AG10803 (cell line): Measurements from ENCODE around the gene ZBTB20.
"Not testable (repeated sequence)": the region's sequence is repeated elsewhere in the genome, so short reads cannot be mapped to it uniquely, and the experiment has no call there.

ENCODE experiments used
- DNase-seq: peaks from one replicate; pipeline ENCODE4 v3.0.0; 2010; ENCODE audit warnings: low read depth
- H3K4me3 ChIP-seq: 2 replicates; pipeline ENCODE4 v1.5.1; 2011; ENCODE audit warnings: mild to moderate bottlenecking, low read length, control low read depth
- TF ChIP-seq, protein P1 (sequence below): conservative IDR thresholded peaks from 2 replicates; pipeline ENCODE4 v1.5.1; 2011; ENCODE audit warnings: mild to moderate bottlenecking, low read length, control low read depth, inconsistent platforms

Gene ZBTB20

DNA sequence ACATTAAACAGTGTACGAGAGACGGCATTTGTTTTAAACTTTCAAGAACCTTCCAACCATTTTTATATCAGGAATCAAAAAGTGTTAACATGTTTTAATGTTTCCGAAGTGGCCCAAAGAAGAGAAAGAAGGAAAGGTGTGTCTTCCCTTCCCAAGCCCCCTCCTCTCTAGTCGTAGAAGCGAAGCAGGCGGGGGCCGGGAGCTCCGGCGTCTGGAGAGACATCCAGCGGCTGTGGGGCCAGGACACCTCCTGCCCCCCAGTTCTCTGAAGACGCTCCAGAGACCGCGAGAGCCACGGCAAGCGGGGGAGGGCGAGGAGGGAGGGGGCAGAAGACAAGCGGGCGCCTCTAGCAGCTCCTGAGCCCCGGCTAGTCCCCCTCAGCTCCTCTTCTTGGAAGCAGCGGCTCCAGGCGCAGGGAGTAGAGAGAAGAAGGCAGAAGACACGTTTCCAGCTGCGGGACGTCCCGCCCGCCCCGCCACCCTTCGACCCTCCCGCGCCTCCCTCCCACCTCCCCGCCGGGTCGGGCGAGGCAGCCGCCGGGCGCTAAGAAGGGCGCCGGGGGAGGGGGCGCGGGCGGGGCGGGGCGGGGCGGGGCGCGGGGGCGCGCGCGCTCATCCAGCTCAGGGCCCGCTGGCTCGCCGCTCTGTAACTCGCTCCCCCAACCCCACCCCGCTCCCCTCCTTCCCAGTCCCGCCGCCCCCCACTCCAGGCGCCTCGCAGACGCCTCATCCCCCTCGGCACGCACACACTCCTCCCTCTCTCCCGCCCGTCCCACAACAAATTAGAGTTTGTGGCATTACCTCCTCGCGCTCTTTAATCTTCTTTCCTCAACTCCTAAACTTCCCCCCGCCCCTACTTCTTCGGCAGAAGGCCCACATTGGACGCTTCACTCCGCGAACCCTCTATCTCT, at the start of gene ZBTB20:
TSS of gene ZBTB20 (minus strand) at position 871 of the 911 bp plus-strand sequence.
- TF ChIP-seq, protein P1, sequence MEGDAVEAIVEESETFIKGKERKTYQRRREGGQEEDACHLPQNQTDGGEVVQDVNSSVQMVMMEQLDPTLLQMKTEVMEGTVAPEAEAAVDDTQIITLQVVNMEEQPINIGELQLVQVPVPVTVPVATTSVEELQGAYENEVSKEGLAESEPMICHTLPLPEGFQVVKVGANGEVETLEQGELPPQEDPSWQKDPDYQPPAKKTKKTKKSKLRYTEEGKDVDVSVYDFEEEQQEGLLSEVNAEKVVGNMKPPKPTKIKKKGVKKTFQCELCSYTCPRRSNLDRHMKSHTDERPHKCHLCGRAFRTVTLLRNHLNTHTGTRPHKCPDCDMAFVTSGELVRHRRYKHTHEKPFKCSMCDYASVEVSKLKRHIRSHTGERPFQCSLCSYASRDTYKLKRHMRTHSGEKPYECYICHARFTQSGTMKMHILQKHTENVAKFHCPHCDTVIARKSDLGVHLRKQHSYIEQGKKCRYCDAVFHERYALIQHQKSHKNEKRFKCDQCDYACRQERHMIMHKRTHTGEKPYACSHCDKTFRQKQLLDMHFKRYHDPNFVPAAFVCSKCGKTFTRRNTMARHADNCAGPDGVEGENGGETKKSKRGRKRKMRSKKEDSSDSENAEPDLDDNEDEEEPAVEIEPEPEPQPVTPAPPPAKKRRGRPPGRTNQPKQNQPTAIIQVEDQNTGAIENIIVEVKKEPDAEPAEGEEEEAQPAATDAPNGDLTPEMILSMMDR = no peak
- peak; percentile 79 for DNase-seq
- H3K4me3 ChIP-seq = peak within 1 kb of the TSS; percentile 81

- DNase-seq = peak; percentile 53
Observed at GRCh38 chr3:115194476-115194875, 47.4 kb upstream of the ZBTB20 start.

GRCh38 chr3:115190747-115191146, 43.7 kb upstream of the ZBTB20 start:
- DNase-seq = no peak

More at GRCh38 chr3:115194476-115194875, 47.4 kb upstream of the ZBTB20 start:
- H3K4me3 ChIP-seq = no peak overlapping the region
- TF ChIP-seq, protein P1 = no peak

DNA sequence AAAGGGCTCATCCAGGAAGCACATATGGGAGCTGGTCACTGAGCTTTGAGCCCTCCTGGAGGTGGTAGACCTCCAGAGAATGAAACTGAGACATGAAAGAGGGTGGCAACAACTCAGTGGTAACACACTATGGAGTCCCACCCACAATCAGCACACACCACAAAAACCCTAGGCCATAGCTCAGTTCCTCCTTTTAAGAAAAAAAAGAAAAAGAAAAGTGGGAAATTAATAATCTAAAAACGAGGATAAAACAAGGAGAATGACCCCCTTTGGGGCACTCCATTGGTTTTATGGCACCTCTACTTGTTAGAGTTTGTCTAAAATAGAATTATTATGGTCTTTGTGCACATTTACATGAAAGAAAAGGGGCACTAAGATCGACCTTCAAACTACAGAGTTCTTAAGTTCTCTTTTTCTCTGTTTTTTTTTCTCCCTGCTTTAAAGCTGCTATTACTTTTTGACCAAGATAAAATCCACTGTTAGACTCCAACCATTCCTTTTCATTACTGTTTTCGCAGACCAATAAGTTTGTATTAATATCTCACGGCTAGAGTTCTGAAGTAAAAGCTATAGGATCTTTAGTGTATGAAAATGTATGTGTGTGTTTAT, 40.2 kb upstream of the ZBTB20 start:
- no peak for DNase-seq
- no peak overlapping the region for H3K4me3 ChIP-seq
- TF ChIP-seq, protein P1 = no peak

More at GRCh38 chr3:115190747-115191146, 43.7 kb upstream of the ZBTB20 start:
- TF ChIP-seq, protein P1 = no peak
- no peak overlapping the region for H3K4me3 ChIP-seq

DNA sequence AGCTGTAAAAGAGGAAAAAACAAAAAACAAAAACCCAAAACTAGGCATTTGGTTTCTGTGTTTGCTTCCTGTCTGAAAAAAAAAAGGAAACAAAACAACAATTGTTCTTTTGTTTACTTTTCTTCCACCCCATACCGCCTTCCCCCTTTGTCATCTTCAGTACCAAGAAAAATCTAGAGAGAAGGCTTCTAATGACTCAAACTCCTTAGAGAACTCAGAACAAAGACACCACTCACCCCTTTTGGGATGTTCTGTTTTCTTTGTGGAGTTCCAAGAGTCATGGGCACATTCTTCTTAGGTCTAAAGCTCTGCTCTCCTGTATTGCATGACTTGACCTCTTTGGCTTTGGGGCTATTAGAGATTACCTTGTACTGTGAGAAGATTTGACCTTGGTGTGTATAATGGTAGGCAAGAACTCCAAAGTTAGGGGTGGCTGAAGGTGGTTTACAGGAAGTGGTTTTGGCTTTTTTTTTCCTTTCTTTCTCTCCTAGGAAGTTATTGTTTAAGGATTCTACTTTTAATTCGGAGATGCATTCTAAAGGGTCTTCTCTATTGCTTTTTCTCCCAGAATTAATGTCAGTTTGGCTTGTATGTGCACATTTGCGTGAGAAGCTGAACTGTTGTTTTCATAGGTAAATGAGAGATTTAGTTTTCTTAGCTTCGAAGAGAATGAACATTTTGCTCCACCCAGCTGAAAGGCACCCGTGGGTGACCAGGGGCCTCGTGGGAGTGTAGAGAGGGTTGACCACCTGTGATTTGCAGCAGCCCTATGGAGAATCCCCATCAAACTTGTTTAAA, 39.5 kb upstream of the ZBTB20 start:
- no peak for DNase-seq
- H3K4me3 ChIP-seq = no peak overlapping the region
- TF ChIP-seq, protein P1 = no peak

GRCh38 chr3:115184859-115185572, 37.9 kb upstream of the ZBTB20 start:
- DNase-seq, H3K4me3 ChIP-seq: not testable (repeated sequence)

DNA sequence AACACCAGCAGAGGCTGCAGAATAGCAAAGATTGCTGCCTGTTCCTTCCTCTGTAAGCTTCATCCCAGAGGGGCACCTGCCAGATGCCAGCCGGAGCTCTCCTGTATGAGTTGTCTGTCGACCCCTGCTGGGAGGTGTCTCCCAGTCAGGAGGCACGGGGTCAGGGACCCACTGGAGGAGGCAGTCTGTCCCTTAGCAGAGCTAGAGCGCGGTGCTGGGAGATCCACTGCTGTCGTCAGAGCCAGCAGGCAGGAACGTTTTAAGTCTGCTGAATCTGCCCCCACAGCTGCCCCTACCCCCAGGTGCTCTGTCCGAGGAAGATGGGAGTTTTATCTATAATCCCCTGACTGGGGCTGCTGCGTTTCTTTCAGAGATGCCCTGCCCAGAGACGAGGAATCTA, 31.8 kb upstream of the ZBTB20 start:
- not testable (repeated sequence) for H3K4me3 ChIP-seq, DNase-seq
